Loucy (cell line): ENCODE measurements around the gene POLR3GL.

Experiments used
- CTCF ChIP-seq: fragments of 200-600 bp; sonication (generic); conservative IDR thresholded peaks from 2 replicates; pipeline ENCODE4 v1.5.1; 2014; ENCODE audit warnings: mild to moderate bottlenecking, antibody characterized with exemption, low read length
- EZH2phosphoT487 ChIP-seq: fragments of 200-600 bp; IDR thresholded peaks from 2 replicates; pipeline ENCODE4 v1.6.1; 2018; ENCODE audit warnings: antibody characterized with exemption, mild to moderate bottlenecking, moderate library complexity, borderline replicate concordance

GRCh38 chr1:145995964-145996432 is 31.5 kb downstream of the POLR3GL start:
- TF ChIP-seq CTCF (no peak), EZH2phosphoT487 (no peak)
